AG10803 (cell line): ENCODE data around the gene TTLL11.

Source experiments
- DNase-seq: peaks from one replicate; pipeline ENCODE4 v3.0.0; 2010; ENCODE audit warnings: low read depth
- H3K4me3 ChIP-seq: 2 replicates; pipeline ENCODE4 v1.5.1; 2011; ENCODE audit warnings: mild to moderate bottlenecking, low read length, control low read depth
- CTCF ChIP-seq: conservative IDR thresholded peaks from 2 replicates; pipeline ENCODE4 v1.5.1; 2011; ENCODE audit warnings: mild to moderate bottlenecking, low read length, control low read depth, inconsistent platforms

TTLL11 gene

GRCh38 chr9:121850366-121850765, 242.7 kb downstream of the TTLL11 start:
- no peak for TF ChIP-seq CTCF
- no peak for DNase-seq
- H3K4me3 ChIP-seq = no peak overlapping the region

- no peak for DNase-seq
- TF ChIP-seq CTCF = no peak
- H3K4me3 ChIP-seq = no peak overlapping the region
Observed at GRCh38 chr9:121849554-121849953, 243.6 kb downstream of the TTLL11 start.

- no peak for DNase-seq
- H3K4me3 ChIP-seq = no peak overlapping the region
- TF ChIP-seq CTCF = no peak
Observed at GRCh38 chr9:121844562-121844961, 248.5 kb downstream of the TTLL11 start.

- TF ChIP-seq CTCF = no peak
- no peak for DNase-seq
- H3K4me3 ChIP-seq = no peak overlapping the region
Observed at GRCh38 chr9:121844098-121844497, 249.0 kb downstream of the TTLL11 start.

- H3K4me3 ChIP-seq = no peak overlapping the region
- no peak for TF ChIP-seq CTCF
- DNase-seq = peak; percentile 59
Observed at GRCh38 chr9:121842612-121842978, 250.5 kb downstream of the TTLL11 start.

GRCh38 chr9:121841771-121842611, 251.1 kb downstream of the TTLL11 start:
- DNase-seq = peak; percentile 40
- TF ChIP-seq CTCF = no peak
- H3K4me3 ChIP-seq = no peak overlapping the region
